Measurements from ENCODE around the gene MRM2. TPM values are rescaled to one million over a fixed set of nuclear protein-coding genes. Genes with fewer than 3 reads are reported as not detected.

Gene MRM2
- total RNA-seq, 2 experiments from 2014 or later, result 36.7 to 37.8 TPM

Small RNA genes within 50 kb of the gene (microRNA-seq; reads per million reads assigned to microRNA genes)
- 2.9 reads per million for gene MIR6836

Other genes with a start within 250 kb of the MRM2 start
- 10 to 100 TPM; 79.8 to 82.7 TPM for gene MAD1L1, start 9.3 kb downstream of the MRM2 start, total RNA-seq
- gene NUDT1, start within 50 bp of the MRM2 start, total RNA-seq, result 100 to 1,000 TPM; 126 to 130 TPM
- gene SNX8, start 72.2 kb upstream of the MRM2 start, total RNA-seq, result 10 to 100 TPM; 28.3 to 35.8 TPM
- gene EIF3B, start 112.6 kb upstream of the MRM2 start, total RNA-seq, result 100 to 1,000 TPM; 174 to 184 TPM
- gene CHST12, start 161.4 kb upstream of the MRM2 start, total RNA-seq, result 10 to 100 TPM; 47.9 to 49.0 TPM
- not detected for gene GRIFIN, start 234.2 kb upstream of the MRM2 start, total RNA-seq

Measured in activated CD8-positive, alpha-beta T cell treated with anti-CD3 and anti-CD28 coated beads, Interleukin-2, amount 10 ng/mL, durations not matched to agents 7 days and 5 days (primary cell).